GM12878 (cell line): ENCODE results near the gene SIGLEC5. TPM values are rescaled to one million over a fixed set of nuclear protein-coding genes. Genes with fewer than 3 reads are reported as not detected.

ENCODE experiments used
- ATF7 ChIP-seq: fragments of 450-650 bp; IDR thresholded peaks from 2 replicates; pipeline ENCODE4 v1.6.1; 2016; ENCODE audit warnings: low read depth, mild to moderate bottlenecking
- CBFB ChIP-seq: IDR thresholded peaks from 2 replicates; pipeline ENCODE4 v1.6.1; 2016; ENCODE audit warnings: antibody characterized with exemption, low read depth
- EP300 ChIP-seq, 2 experiments: fragments of 150-350 bp in 1 of 2; IDR thresholded peaks; 2 replicates each; pipeline ENCODE4 v1.6.1; 2011 to 2012; ENCODE audit warnings: low read depth in 2 of 2, low read length in 2 of 2, borderline replicate concordance in 1 of 2, improper control_type of control experiment in 1 of 2, inconsistent platforms in 1 of 2; ENCODE audit not compliant: control insufficient read depth in 1 of 2
- ETV6 ChIP-seq, 2 experiments: fragments of 450-650 bp in 1 of 2; IDR thresholded peaks in 1 of 2; conservative IDR thresholded peaks in 1 of 2; 2 replicates each; pipeline ENCODE4 v1.6.1; 2014; ENCODE audit warnings: antibody characterized with exemption in 1 of 2, borderline replicate concordance in 1 of 2, low read depth in 1 of 2, mild to moderate bottlenecking in 1 of 2, moderate library complexity in 1 of 2
- GABPA ChIP-seq: IDR thresholded peaks from 2 replicates; pipeline ENCODE4 v1.6.1; 2014; ENCODE audit warnings: antibody characterized with exemption, low read depth, mild to moderate bottlenecking, inconsistent platforms
- GATAD2B ChIP-seq: fragments of 450-650 bp; conservative IDR thresholded peaks from 2 replicates; pipeline ENCODE4 v1.6.1; 2017; ENCODE audit warnings: low read depth, mild to moderate bottlenecking, moderate library complexity
- IKZF1 ChIP-seq: fragments of 450-650 bp; conservative IDR thresholded peaks from 2 replicates; pipeline ENCODE4 v1.6.1; 2017; ENCODE audit warnings: antibody characterized with exemption, mild to moderate bottlenecking
- IKZF2 ChIP-seq, 2 experiments: fragments of 450-650 bp; IDR thresholded peaks; 2 replicates each; pipeline ENCODE4 v1.6.1; 2017; ENCODE audit warnings: mild to moderate bottlenecking in 2 of 2, moderate library complexity in 2 of 2
- IRF4 ChIP-seq: IDR thresholded peaks from 2 replicates; pipeline ENCODE4 v1.6.1; 2011; ENCODE audit warnings: low read depth, low read length
- MEF2A ChIP-seq: IDR thresholded peaks from 2 replicates; pipeline ENCODE4 v1.6.1; 2011; ENCODE audit warnings: low read depth, mild to moderate bottlenecking, low read length, moderate library complexity; ENCODE audit not compliant: insufficient read depth
- MTA3 ChIP-seq: IDR thresholded peaks from 2 replicates; pipeline ENCODE4 v1.6.1; 2012; ENCODE audit warnings: low read length, inconsistent platforms, borderline replicate concordance
- MYC ChIP-seq: IDR thresholded peaks from 2 replicates; pipeline ENCODE4 v1.6.1; 2011; ENCODE audit warnings: mild to moderate bottlenecking, low read length, moderate library complexity, inconsistent platforms; ENCODE audit not compliant: insufficient read depth, insufficient replicate concordance, insufficient read length, severe bottlenecking
- NBN ChIP-seq: fragments of 450-650 bp; IDR thresholded peaks from 2 replicates; pipeline ENCODE4 v1.6.1; 2016
- NFIC ChIP-seq: IDR thresholded peaks from 2 replicates; pipeline ENCODE4 v1.6.1; 2012; ENCODE audit warnings: low read depth, mild to moderate bottlenecking, inconsistent platforms, low read length, moderate library complexity
- POU2F2 ChIP-seq: IDR thresholded peaks from 3 replicates; pipeline ENCODE4 v1.6.1; 2011; ENCODE audit warnings: low read depth, mild to moderate bottlenecking, low read length, borderline replicate concordance
- RB1 ChIP-seq: fragments of 450-650 bp; formaldehyde crosslinking; IDR thresholded peaks from 2 replicates; pipeline ENCODE4 v1.6.1; 2017; ENCODE audit warnings: mild to moderate bottlenecking, borderline replicate concordance
- RUNX3 ChIP-seq: IDR thresholded peaks from 2 replicates; pipeline ENCODE4 v1.6.1; 2012; ENCODE audit warnings: low read length, inconsistent platforms
- SMAD1 ChIP-seq: fragments of 450-650 bp; IDR thresholded peaks from 2 replicates; pipeline ENCODE4 v1.6.1; 2018; ENCODE audit warnings: mild to moderate bottlenecking, low read depth; ENCODE audit not compliant: partially characterized antibody
- SUZ12 ChIP-seq: fragments of 200-600 bp; sonication (generic); IDR thresholded peaks from one replicate; pipeline ENCODE4 v1.6.1; 2018; ENCODE audit warnings: antibody characterized with exemption, mild to moderate bottlenecking; ENCODE audit not compliant: unreplicated experiment
- TCF12 ChIP-seq: IDR thresholded peaks from 2 replicates; pipeline ENCODE4 v1.6.1; 2011; ENCODE audit warnings: low read depth, mild to moderate bottlenecking, low read length
- TCF3 ChIP-seq: IDR thresholded peaks from 2 replicates; pipeline ENCODE4 v1.6.1; 2012; ENCODE audit warnings: low read depth, mild to moderate bottlenecking, low read length, borderline replicate concordance; ENCODE audit not compliant: insufficient read depth
- WRNIP1 ChIP-seq: IDR thresholded peaks from 2 replicates; pipeline ENCODE4 v1.6.1; 2011; ENCODE audit warnings: low read depth, low read length, improper control_type of control experiment, borderline replicate concordance
- YY1 ChIP-seq: IDR thresholded peaks from 2 replicates; pipeline ENCODE4 v1.6.1; 2011; ENCODE audit warnings: low read depth, mild to moderate bottlenecking, low read length
- polyA plus RNA-seq, 11 experiments: library from polyadenylated mRNA; depleted of rRNA in 4 of 11; unstranded in 6 of 11; stranded (reverse) in 5 of 11; fragments of >200 nt; fragmentation: Nextera tagmentation in 4 of 11; fragmentation: Illumina TruSeq in 1 of 11; extraction: Ambion mirVana in 4 of 11; extraction: Trizol in 1 of 11; gene quantifications; 1 replicate in 1 of 11; 2 replicates in 10 of 11; pipeline versions ENCODE4 v1.2.1 to v1.2.3, GENCODE V29; 2011 to 2016; ENCODE audit warnings: inconsistent platforms in 2 of 11, missing spikeins in 2 of 11, low read depth in 1 of 11
- total RNA-seq, 4 experiments: library from RNA; depleted of rRNA in 3 of 4; stranded (reverse); fragments of >200 nt in 3 of 4; fragmentation: Illumina TruSeq in 1 of 4; extraction: Trizol in 1 of 4; gene quantifications; 2 replicates each; pipeline versions ENCODE4 v1.2.1 to v1.2.3, GENCODE V29; 2013 to 2021
- TF ChIP-seq, protein P1 (sequence below): IDR thresholded peaks from 2 replicates; pipeline ENCODE4 v1.6.1; 2012; ENCODE audit warnings: low read depth, low read length, improper control_type of control experiment
- TF ChIP-seq, protein P2 (sequence below): IDR thresholded peaks from 2 replicates; pipeline ENCODE4 v1.6.1; 2012; ENCODE audit warnings: low read length, inconsistent platforms
- TF ChIP-seq, protein P3 (sequence below): fragments of 450-650 bp; formaldehyde crosslinking; IDR thresholded peaks from 2 replicates; pipeline ENCODE4 v1.4.0; 2020; ENCODE audit warnings: mild to moderate bottlenecking, moderate library complexity

Gene SIGLEC5
- total and polyA plus RNA-seq, 10 of the 15 experiments (the other 5 are each of a cell fraction or from before 2014, with no cell fraction given): 0.05 to 2.5 (median 1.4) TPM; not detected in 1

DNA sequence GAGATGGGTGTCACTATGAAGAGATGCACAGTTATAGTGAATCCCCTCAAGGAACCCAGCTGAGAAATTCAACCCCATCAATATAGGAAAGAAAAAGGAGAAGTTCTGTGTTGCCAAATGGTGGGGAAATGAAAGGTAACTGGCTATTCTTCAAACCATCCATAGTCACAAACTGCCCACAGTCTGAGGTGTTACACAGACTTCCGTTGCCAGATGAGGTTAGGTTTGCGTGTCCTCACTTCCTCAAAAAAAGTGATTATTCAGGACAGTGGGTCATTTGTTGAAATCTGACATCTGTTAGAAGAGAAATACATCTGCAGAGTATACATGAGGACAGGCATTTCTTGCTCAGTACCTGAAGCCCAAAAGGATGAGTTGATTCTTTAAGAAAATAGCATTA is 9.0 kb downstream of the SIGLEC5 start (continued):
- TF ChIP-seq, protein P1, sequence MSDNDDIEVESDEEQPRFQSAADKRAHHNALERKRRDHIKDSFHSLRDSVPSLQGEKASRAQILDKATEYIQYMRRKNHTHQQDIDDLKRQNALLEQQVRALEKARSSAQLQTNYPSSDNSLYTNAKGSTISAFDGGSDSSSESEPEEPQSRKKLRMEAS: no peak
- TF ChIP-seq GATAD2B (peak; percentile 78), TCF3 (0 out of 2 replicates have a peak, but pooled peaks have one; percentile 51), ETV6 (conservative IDR thresholded peaks at IDR 0.05 in 1 of 2, IDR thresholded peaks at IDR 0.05 in 1 of 2; ENCODE audit: borderline replicate concordance in 1 of 2, low read depth in 1 of 2) (peak in 1 of 2 experiments; percentile 84; a peak in 2 of 4 replicates), NFIC (peak; percentile 86), IKZF2 (IDR thresholded peaks at IDR 0.05) (peak; percentile 88 to 91), ATF7 (peak; percentile 42; the same call in 1 of the 2 replicates), IKZF1 (peak; percentile 88), SUZ12 (no peak), YY1 (no peak), MYC (no peak), CBFB (peak; percentile 42; the same call in 1 of the 2 replicates), MTA3 (peak; percentile 71; the same call in 1 of the 2 replicates), TCF12 (peak; percentile 66; the same call in 1 of the 2 replicates), SMAD1 (no peak), WRNIP1 (no peak), RB1 (no peak), IRF4 (peak; percentile 65; the same call in 1 of the 2 replicates), NBN (peak; percentile 17; the same call in 1 of the 2 replicates), GABPA (0 out of 2 replicates have a peak, but pooled peaks have one; percentile 35), RUNX3 (peak; percentile 96), EP300 (IDR thresholded peaks at IDR 0.05; ENCODE audit: borderline replicate concordance in 1 of 2, control insufficient read depth in 1 of 2, low read depth in 2 of 2, low read length in 2 of 2) (peak in 1 of 2 experiments; percentile 65; a peak in 3 of 4 replicates), POU2F2 (peak; percentile 62; the same call in 1 of the 3 replicates), MEF2A (no peak)
- TF ChIP-seq, protein P2, sequence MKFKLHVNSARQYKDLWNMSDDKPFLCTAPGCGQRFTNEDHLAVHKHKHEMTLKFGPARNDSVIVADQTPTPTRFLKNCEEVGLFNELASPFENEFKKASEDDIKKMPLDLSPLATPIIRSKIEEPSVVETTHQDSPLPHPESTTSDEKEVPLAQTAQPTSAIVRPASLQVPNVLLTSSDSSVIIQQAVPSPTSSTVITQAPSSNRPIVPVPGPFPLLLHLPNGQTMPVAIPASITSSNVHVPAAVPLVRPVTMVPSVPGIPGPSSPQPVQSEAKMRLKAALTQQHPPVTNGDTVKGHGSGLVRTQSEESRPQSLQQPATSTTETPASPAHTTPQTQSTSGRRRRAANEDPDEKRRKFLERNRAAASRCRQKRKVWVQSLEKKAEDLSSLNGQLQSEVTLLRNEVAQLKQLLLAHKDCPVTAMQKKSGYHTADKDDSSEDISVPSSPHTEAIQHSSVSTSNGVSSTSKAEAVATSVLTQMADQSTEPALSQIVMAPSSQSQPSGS: 0 out of 2 replicates have a peak, but pooled peaks have one; percentile 43
- TF ChIP-seq, protein P3, sequence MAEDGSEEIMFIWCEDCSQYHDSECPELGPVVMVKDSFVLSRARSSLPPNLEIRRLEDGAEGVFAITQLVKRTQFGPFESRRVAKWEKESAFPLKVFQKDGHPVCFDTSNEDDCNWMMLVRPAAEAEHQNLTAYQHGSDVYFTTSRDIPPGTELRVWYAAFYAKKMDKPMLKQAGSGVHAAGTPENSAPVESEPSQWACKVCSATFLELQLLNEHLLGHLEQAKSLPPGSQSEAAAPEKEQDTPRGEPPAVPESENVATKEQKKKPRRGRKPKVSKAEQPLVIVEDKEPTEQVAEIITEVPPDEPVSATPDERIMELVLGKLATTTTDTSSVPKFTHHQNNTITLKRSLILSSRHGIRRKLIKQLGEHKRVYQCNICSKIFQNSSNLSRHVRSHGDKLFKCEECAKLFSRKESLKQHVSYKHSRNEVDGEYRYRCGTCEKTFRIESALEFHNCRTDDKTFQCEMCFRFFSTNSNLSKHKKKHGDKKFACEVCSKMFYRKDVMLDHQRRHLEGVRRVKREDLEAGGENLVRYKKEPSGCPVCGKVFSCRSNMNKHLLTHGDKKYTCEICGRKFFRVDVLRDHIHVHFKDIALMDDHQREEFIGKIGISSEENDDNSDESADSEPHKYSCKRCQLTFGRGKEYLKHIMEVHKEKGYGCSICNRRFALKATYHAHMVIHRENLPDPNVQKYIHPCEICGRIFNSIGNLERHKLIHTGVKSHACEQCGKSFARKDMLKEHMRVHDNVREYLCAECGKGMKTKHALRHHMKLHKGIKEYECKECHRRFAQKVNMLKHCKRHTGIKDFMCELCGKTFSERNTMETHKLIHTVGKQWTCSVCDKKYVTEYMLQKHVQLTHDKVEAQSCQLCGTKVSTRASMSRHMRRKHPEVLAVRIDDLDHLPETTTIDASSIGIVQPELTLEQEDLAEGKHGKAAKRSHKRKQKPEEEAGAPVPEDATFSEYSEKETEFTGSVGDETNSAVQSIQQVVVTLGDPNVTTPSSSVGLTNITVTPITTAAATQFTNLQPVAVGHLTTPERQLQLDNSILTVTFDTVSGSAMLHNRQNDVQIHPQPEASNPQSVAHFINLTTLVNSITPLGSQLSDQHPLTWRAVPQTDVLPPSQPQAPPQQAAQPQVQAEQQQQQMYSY (CRISPR knock-in tag): no peak
